ENCODE results near the gene ULK3. TPM values are rescaled to one million over a fixed set of nuclear protein-coding genes. Genes with fewer than 3 reads are reported as not detected.

The ULK3 gene
- total RNA-seq, 1 experiment from 2014 or later, result 38.9 TPM

- POLR2A ChIA-PET, result no interaction called here
- Mint-ChIP-seq H3K27me3 (ENCODE audit: low read depth) (no peaks in the 10 kb centered on the region), H3K4me3 (no peak overlapping the region)
Observed at GRCh38 chr15:74794248-74794969, 48.5 kb downstream of the ULK3 start.

More at GRCh38 chr15:74794248-74794969, 48.5 kb downstream of the ULK3 start:
- CTCF ChIA-PET, result interaction anchor here (0.6 to 3.7 kb wide), 9 partner anchors 10 to 162 kb away, joined by 3 to 79 read pairs (median 6); partner anchors contain the start of gene CPLX3
- no peak for TF ChIP-seq RELA (CRISPR knock-in tag; IDR thresholded peaks at IDR 0.05; ENCODE audit: borderline replicate concordance)
- TF ChIP-seq NR2C2 (CRISPR knock-in tag; IDR thresholded peaks at IDR 0.05), result no peak
- TF ChIP-seq MAX (CRISPR knock-in tag; IDR thresholded peaks at IDR 0.05), result no peak
- TF ChIP-seq, protein P1, sequence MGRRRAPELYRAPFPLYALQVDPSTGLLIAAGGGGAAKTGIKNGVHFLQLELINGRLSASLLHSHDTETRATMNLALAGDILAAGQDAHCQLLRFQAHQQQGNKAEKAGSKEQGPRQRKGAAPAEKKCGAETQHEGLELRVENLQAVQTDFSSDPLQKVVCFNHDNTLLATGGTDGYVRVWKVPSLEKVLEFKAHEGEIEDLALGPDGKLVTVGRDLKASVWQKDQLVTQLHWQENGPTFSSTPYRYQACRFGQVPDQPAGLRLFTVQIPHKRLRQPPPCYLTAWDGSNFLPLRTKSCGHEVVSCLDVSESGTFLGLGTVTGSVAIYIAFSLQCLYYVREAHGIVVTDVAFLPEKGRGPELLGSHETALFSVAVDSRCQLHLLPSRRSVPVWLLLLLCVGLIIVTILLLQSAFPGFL (CRISPR knock-in tag; IDR thresholded peaks at IDR 0.05; ENCODE audit: borderline replicate concordance), result no peak
- no peak for TF ChIP-seq ZBTB43 (CRISPR knock-in tag; IDR thresholded peaks at IDR 0.05)
- TF ChIP-seq ZNF423 (CRISPR knock-in tag; IDR thresholded peaks at IDR 0.05), result no peak
- no peak for TF ChIP-seq GTF2I (CRISPR knock-in tag; conservative IDR thresholded peaks at IDR 0.05)
- TF ChIP-seq, protein P2, sequence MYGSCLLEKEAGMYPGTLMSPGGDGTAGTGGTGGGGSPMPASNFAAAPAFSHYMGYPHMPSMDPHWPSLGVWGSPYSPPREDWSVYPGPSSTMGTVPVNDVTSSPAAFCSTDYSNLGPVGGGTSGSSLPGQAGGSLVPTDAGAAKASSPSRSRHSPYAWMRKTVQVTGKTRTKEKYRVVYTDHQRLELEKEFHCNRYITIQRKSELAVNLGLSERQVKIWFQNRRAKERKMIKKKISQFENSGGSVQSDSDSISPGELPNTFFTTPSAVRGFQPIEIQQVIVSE (CRISPR knock-in tag; IDR thresholded peaks at IDR 0.05; ENCODE audit: borderline replicate concordance), result no peak
- TF ChIP-seq, protein P3, sequence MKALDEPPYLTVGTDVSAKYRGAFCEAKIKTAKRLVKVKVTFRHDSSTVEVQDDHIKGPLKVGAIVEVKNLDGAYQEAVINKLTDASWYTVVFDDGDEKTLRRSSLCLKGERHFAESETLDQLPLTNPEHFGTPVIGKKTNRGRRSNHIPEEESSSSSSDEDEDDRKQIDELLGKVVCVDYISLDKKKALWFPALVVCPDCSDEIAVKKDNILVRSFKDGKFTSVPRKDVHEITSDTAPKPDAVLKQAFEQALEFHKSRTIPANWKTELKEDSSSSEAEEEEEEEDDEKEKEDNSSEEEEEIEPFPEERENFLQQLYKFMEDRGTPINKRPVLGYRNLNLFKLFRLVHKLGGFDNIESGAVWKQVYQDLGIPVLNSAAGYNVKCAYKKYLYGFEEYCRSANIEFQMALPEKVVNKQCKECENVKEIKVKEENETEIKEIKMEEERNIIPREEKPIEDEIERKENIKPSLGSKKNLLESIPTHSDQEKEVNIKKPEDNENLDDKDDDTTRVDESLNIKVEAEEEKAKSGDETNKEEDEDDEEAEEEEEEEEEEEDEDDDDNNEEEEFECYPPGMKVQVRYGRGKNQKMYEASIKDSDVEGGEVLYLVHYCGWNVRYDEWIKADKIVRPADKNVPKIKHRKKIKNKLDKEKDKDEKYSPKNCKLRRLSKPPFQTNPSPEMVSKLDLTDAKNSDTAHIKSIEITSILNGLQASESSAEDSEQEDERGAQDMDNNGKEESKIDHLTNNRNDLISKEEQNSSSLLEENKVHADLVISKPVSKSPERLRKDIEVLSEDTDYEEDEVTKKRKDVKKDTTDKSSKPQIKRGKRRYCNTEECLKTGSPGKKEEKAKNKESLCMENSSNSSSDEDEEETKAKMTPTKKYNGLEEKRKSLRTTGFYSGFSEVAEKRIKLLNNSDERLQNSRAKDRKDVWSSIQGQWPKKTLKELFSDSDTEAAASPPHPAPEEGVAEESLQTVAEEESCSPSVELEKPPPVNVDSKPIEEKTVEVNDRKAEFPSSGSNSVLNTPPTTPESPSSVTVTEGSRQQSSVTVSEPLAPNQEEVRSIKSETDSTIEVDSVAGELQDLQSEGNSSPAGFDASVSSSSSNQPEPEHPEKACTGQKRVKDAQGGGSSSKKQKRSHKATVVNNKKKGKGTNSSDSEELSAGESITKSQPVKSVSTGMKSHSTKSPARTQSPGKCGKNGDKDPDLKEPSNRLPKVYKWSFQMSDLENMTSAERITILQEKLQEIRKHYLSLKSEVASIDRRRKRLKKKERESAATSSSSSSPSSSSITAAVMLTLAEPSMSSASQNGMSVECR (CRISPR knock-in tag; IDR thresholded peaks at IDR 0.05; ENCODE audit: borderline replicate concordance), result no peak
- no peak for TF ChIP-seq ZMAT4 (CRISPR knock-in tag; IDR thresholded peaks at IDR 0.05)
- TF ChIP-seq ZNF138 (CRISPR knock-in tag; conservative IDR thresholded peaks at IDR 0.05), result no peak
- no peak for TF ChIP-seq FOXJ3 (CRISPR knock-in tag; IDR thresholded peaks at IDR 0.05; ENCODE audit: borderline replicate concordance)
- TF ChIP-seq PRRX2 (CRISPR knock-in tag; IDR thresholded peaks at IDR 0.05), result no peak
- TF ChIP-seq ZNF317 (CRISPR knock-in tag; IDR thresholded peaks at IDR 0.05; ENCODE audit: borderline replicate concordance, low read depth), result no peak
- TF ChIP-seq, protein P4, sequence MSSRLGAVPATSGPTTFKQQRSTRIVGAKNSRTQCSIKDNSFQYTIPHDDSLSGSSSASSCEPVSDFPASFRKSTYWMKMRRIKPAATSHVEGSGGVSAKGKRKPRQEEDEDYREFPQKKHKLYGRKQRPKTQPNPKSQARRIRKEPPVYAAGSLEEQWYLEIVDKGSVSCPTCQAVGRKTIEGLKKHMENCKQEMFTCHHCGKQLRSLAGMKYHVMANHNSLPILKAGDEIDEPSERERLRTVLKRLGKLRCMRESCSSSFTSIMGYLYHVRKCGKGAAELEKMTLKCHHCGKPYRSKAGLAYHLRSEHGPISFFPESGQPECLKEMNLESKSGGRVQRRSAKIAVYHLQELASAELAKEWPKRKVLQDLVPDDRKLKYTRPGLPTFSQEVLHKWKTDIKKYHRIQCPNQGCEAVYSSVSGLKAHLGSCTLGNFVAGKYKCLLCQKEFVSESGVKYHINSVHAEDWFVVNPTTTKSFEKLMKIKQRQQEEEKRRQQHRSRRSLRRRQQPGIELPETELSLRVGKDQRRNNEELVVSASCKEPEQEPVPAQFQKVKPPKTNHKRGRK (CRISPR knock-in tag; IDR thresholded peaks at IDR 0.05; ENCODE audit: borderline replicate concordance), result no peak
- no peak for TF ChIP-seq NFATC4 (CRISPR knock-in tag; IDR thresholded peaks at IDR 0.05)
- no peak for TF ChIP-seq PRDM15 (CRISPR knock-in tag; IDR thresholded peaks at IDR 0.05)
- TF ChIP-seq ZNF671 (CRISPR knock-in tag; IDR thresholded peaks at IDR 0.05), result no peak
- no peaks in the 10 kb centered on the region for H3K36me3 Mint-ChIP-seq
- ATAC-seq (no peak), DNase-seq (ENCODE audit: low spot score) (no peak)
- no peak overlapping the region; the same call in 1 of the 2 replicates for H3K27ac Mint-ChIP-seq
- H3K4me1 Mint-ChIP-seq, result peaks cover 21% of the 10 kb centered on the region
- no peaks in the 10 kb centered on the region for H3K9me3 Mint-ChIP-seq

Data from WTC11 (cell line).